DMS79 treated with DMSO at 0.1 percent for 48 hours (cell line): ENCODE results near the gene AUTS2.

ENCODE experiments used
- DNase-seq: peaks from one replicate; lab custom pipeline; 2025; lab: John Stamatoyannopoulos, UW

AUTS2 gene

GRCh38 chr7:70758646-70759045, 1160.4 kb downstream of the AUTS2 start:
- no peak for DNase-seq

DNA sequence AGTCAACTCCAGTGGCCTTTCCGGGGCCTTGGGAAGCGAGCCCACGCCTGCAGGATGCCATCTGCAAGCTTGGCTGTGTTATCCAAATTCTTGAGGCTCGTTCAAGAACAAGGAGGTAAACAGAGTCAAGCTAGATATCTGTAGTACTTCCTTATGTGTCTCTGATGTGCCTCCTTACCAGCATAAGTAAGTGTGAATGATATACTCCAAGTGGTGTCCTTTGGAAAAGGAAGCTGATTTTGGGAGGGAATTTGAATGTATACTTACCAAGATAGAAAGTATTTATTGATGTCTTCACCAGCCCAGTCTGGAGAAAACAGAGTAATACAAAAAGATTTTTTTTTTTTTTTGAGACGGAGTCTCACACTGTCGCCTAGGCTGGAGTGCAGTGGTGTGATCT, 1161.4 kb downstream of the AUTS2 start:
- DNase-seq, result no peak

- no peak for DNase-seq
Observed at GRCh38 chr7:70761711-70762328, 1163.5 kb downstream of the AUTS2 start.

- DNase-seq, result no peak
Observed at GRCh38 chr7:70762696-70763095, 1164.4 kb downstream of the AUTS2 start.

- DNase-seq, result no peak
Observed at GRCh38 chr7:70763961-70764691, 1165.9 kb downstream of the AUTS2 start.

DNA sequence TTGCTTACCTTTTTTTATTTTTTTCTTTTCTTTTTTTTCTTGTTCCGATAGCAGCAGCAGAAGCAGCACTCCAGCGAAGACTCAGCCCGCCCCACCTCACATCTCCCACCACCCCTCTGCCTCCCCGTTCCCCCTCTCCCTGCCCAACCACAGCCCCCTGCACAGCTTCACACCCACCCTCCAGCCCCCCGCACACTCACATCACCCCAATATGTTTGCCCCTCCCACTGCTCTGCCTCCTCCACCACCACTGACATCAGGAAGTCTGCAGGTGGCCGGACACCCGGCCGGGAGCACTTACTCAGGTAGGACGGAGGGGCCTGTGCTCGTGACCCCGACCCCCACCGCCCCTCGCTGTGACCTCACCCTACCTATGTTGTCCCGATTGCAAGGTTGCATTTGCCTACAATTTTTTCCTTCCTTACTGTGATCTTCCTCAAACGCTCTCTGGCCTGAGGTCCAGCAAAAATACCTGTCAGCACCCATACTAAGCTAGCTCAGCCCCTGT, 1166.5 kb downstream of the AUTS2 start:
- DNase-seq, result no peak

DNA sequence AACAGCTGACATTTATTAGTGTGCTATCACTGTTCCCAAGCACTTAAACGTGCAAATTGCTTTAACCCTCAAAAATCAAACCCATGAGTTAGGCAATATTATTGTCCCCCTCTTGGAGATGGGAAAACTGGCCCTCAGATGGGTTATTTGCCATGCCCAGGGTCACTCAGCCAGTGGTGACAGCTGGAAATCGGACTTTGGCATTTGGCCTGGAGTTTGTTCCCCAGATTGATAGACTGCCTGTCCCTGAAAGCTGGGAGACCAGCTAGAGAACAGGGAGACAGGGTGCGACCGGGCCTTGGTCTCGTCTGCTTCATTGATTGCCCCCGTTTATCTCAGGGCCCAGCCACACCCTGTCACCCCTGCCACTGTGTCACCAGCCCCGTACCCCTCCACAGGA, 1167.4 kb downstream of the AUTS2 start:
- no peak for DNase-seq

GRCh38 chr7:70766109-70766508, 1167.8 kb downstream of the AUTS2 start:
- no peak for DNase-seq

DNA sequence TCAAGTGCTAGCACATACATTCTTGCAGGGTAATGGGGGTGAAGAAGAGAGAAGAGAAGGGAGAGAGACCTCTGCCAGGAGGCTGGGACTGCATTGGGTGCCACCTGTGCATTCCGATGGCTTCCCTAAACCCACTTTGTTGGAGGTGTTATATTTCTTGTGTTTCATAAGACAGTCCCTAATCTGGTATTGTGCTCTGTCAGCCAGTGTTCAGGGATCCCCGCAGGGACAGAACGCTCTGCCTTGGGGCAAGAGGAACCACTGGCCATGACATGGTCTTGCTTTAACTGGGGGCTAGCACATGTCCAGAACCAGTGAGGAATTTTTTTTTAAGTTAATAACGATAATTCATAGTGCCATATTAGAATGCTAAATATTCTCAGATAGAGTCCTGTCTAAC, 1168.4 kb downstream of the AUTS2 start:
- no peak for DNase-seq

DNA sequence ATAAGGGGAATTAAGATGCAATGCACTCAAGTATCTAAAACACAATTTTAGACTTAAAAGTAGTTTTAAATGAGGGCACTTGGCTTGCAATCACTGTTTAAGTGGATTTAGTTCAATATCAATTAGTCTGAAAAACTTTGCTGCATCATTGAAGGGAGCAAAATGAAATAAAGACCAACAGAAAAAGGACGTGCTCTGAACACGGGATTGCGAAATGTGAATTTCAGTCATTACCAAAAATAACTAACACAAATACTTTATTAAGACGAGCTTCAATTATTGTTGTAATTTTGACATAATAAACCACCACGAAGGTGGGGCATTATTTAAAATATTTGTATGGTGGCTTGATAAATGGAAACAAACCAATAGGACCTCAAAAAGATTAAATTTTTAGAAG, 1171.9 kb downstream of the AUTS2 start:
- peak; percentile 76 for DNase-seq

DNA sequence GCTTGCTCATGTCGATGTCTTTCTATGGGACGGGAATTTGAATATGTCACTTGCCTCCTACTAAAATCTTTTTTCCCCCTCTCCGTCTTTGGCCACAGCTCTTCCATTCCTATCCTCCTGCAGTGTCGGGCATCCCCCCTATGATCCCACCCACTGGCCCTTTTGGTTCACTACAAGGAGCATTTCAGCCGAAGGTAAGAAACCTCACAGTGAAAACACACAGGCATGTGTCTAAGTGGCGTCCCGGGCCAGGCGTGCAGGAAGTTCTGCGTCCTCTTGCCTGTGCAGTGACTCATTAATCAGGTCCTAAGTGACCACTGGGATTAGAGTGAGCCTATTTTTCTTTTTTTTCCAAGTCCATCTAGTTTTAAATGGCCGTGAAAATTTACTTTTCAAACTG, 1173.2 kb downstream of the AUTS2 start:
- no peak for DNase-seq

DNA sequence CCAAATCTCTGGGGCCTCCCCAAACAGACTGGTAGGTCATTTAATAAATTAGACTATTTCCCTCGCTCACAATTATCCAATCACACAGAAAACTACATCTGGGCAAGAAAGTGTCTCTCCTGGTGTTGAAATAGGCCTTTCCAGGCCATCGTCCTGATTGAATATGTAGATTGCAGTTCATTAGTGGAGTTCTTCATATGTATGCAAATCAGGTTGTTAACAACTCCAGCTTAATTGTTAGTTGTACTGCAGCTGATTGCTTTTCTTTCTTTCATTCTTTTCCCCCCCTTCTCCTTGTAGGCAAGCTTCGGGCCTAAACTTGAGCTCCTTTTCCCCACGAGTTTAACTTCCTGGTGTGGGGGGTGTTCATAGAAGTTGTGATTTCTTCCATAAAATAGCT, 1174.6 kb downstream of the AUTS2 start:
- DNase-seq, result no peak

- no peak for DNase-seq
Observed at GRCh38 chr7:70773406-70773805, 1175.1 kb downstream of the AUTS2 start.

GRCh38 chr7:70774950-70775527, 1176.8 kb downstream of the AUTS2 start:
- no peak for DNase-seq

DNA sequence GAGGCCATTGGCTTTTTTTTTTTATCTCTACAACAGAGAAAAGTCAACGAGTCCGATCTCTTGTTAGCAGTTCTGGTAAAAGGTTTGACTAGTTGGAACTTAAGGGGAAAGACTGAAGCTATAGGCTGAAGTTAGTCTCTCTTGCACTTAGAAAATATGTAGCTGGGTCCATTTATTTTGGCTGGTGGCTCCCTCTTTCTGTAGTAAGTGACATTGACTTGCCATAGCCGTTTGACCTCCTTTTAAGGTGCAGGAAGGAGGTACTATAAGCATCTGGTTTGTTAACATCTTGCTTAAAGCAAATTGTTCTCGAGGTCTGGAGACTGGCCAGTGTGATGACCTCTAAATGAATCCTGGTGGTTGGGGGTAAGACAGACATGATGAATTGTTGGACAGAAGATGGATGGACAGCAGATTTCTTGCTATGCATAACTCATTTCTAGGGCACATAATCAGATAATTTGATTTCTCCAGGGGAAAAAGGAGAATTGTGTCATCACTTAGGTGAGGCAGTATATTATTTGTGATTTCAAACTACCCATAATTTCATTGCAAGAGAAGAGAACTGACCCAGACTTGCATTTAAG, 1177.4 kb downstream of the AUTS2 start:
- DNase-seq, result no peak

GRCh38 chr7:70776627-70777101, 1178.4 kb downstream of the AUTS2 start:
- DNase-seq, result peak; percentile 96

- DNase-seq, result no peak
Observed at GRCh38 chr7:70777251-70777650, 1179.0 kb downstream of the AUTS2 start.

DNA sequence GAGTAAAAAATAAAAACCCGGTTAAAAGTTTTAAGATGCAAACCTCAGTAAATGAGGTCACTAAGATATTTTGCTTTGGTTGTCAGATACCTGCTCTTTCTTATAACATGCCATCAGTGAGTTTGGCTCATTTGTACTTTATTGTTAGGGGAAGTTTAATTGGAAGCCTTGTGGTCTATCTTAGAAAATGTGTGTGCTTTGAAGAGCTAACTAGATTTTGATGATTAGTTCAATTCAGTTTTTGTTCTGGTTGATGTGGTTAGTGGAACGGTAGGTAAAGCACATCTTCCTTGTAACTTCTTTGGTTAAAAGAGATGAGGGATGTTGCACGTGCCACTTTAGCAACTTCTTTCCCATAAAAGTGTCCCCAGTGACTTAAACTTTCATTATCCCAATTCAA, 1180.3 kb downstream of the AUTS2 start:
- DNase-seq, result no peak

- DNase-seq, result no peak
Observed at GRCh38 chr7:70779321-70779720, 1181.0 kb downstream of the AUTS2 start.

- no peak for DNase-seq
Observed at GRCh38 chr7:70781922-70782311, 1183.6 kb downstream of the AUTS2 start.

DNA sequence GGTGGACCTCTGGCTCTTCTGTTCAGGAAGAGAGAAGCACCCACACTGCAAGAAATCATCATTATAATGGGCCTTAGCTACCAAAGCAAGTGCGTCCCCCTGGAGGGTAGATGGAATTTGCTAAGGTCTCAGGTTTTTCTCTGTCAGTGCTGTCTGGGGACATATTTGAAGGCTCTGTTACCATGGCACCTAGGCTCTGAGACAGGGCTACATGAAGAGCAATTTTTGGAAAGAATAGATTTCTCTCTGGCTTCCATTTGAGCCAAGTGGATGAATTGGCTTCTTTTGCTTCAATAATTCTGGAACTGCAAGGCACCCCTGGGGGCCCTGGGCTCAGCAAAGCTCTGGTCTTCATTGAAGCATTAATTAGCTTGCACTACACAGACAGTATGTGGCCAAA, 1184.5 kb downstream of the AUTS2 start:
- DNase-seq, result no peak

- no peak for DNase-seq
Observed at GRCh38 chr7:70785427-70785826, 1187.2 kb downstream of the AUTS2 start.

DNA sequence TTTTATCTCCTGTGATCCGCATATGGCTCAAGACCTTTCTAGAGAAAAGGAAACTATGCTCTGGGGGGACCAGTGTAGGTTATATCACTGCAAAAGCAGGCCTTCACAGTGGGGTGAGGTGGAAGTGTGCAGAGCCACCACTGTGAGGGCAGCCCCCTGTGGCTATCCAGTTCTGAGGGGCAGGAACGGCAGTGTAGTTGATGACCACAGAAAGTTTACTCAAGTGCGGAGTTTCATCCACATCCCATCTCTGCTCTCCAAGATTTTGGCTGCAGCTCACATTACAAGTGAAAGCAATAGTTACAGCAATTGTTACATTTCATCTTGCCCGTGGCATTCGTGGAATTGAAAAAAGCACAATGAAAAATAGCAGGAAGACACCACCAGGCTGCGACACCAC, 1187.8 kb downstream of the AUTS2 start:
- DNase-seq, result no peak
